Esophagus muscularis mucosa (tissue), 4 donors: ENCODE data around the gene PRUNE1. TPM values are rescaled to one million over a fixed set of nuclear protein-coding genes. Genes with fewer than 3 reads are reported as not detected.

Experiments
- DNase-seq: peaks from one replicate; pipeline ENCODE4 v3.0.0-alpha.2; 2017; ENCODE audit errors: extremely low spot score
- H3K27ac ChIP-seq, 4 donors: fragments of 200-600 bp; sonication (generic); replicated peaks in 1 of 4; 1 replicate in 3 of 4; 2 replicates in 1 of 4; pipeline ENCODE4 v1.5.1; 2016 to 2019; ENCODE audit warnings: mild to moderate bottlenecking in 1 of 4
- H3K27me3 ChIP-seq, 4 donors: fragments of 200-600 bp; sonication (generic); one replicate each; pipeline versions ENCODE4 v1.5.1 to v1.6.0; 2016 to 2019
- H3K36me3 ChIP-seq, 4 donors: fragments of 200-600 bp; sonication (generic); one replicate each; pipeline ENCODE4 v1.5.1; 2016 to 2019
- H3K4me1 ChIP-seq, 4 donors: fragments of 200-600 bp; sonication (generic); one replicate each; pipeline ENCODE4 v1.5.1; 2016 to 2019
- H3K4me3 ChIP-seq, 4 donors: fragments of 200-600 bp; sonication (generic); 1 replicate in 2 of 4; 2 replicates in 2 of 4; pipeline ENCODE4 v1.5.1; 2016 to 2019; ENCODE audit warnings: mild to moderate bottlenecking in 4 of 4, moderate library complexity in 1 of 4
- H3K9me3 ChIP-seq, 4 donors: fragments of 200-600 bp; sonication (generic); 1 replicate in 3 of 4; 2 replicates in 1 of 4; pipeline ENCODE4 v1.5.1; 2016 to 2019
- EP300 ChIP-seq: sonication (generic); formaldehyde crosslinking; IDR thresholded peaks from one replicate; pipeline ENCODE4 v1.6.1; 2017; ENCODE audit warnings: antibody characterized with exemption
- POLR2A ChIP-seq: fragments of 450-650 bp; IDR thresholded peaks from one replicate; pipeline ENCODE4 v1.6.1; 2017; ENCODE audit warnings: antibody characterized with exemption, moderate library complexity, mild to moderate bottlenecking, low read depth
- POLR2AphosphoS5 ChIP-seq, 2 donors: sonication (generic); formaldehyde crosslinking; IDR thresholded peaks; one replicate each; pipeline ENCODE4 v1.6.1; 2017; ENCODE audit warnings: antibody characterized with exemption in 2 of 2
- WGBS: methylation state at CpG from one replicate; pipeline ENCODE4 v1.1.5; 2018; 5-methylcytosine and 5-hydroxymethylcytosine counted together
- intact Hi-C: fragments of 100-400 bp; cut with DNase I; formaldehyde crosslinking; loops from one replicate; pipeline ENCODE4 v1.15.1; 2023
- total RNA-seq, 4 donors: library from RNA; depleted of rRNA; stranded (reverse); fragments of >200 nt; gene quantifications; one replicate each; pipeline versions ENCODE4 v1.1.0 to v1.2.1, GENCODE V29; 2016
- TF ChIP-seq, protein P1 (sequence below), 3 experiments: fragments of 200-600 bp in 2 of 3; fragments of 450-650 bp in 1 of 3; sonication (generic) in 2 of 3; IDR thresholded peaks; one replicate each; pipeline ENCODE4 v1.5.1; 2017 to 2019; ENCODE audit warnings: antibody characterized with exemption in 3 of 3, mild to moderate bottlenecking in 2 of 3, moderate library complexity in 1 of 3

Gene PRUNE1
- total RNA-seq, 4 donors from 2014 or later: 17.4 to 40.7 (median 23.1) TPM

DNA sequence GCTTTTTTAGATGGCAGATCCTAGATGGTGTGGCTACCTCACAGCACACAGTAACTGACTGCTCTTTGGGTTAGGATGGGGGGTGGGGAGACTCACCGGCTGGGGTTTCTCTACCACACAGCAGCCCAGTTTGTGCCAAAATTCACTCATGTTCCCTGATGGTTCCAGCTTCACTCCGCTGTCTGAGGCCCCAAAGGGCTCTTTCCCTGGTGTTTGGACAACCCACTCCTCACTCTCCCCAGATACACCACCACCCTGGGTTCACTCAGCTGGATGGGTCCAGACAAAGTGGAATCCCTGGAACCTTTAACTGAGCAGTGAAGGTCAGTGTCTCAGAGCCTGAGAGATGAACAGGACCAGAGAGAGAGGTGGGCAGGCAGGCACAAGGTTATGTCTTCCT is 47.3 kb downstream of the PRUNE1 start:
- WGBS: 100% methylated on average over 1 of the region's 2 CpGs

DNA sequence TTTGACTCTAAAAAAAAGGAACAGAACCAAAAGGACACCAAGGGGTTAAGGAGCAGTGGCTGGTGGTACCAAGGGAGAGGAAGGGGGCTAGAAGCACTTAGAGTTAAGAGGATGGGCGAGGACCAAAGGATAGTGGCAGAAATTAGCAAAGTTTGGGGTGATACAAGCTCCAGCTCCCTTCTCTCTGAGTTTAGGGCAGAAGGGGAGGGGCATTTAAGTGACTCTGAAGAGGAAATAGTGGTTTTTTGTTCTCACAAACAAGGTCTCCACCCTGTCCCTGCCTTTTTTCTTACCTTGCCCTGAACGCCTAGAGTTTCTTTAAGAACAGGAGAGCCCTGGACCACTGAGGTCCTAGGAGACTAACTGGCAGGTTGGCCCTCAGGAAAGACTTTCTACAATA is 47.9 kb downstream of the PRUNE1 start:
- WGBS: 44% methylated on average over 2 of the region's 2 CpGs
- intact Hi-C loops: loop anchor here (5.0 kb wide), 1 partner anchor 34 kb away; no protein-coding TSS in a partner anchor
- Histone ChIP-seq H3K27me3 (no peaks in the 10 kb centered on the region), H3K9me3 (no peaks in the 10 kb centered on the region), H3K4me1 (peaks cover 35 to 51% (median 47%) of the 10 kb centered on the region in 4 donors), H3K27ac (peak overlapping the region; percentile 50 to 95 (median 91)), H3K4me3 (peak overlapping the region in 2 of 4 donors; percentile 2 to 6), H3K36me3 (peaks cover 40 to 54% (median 52%) of the 10 kb centered on the region in 4 donors)
- no peak for DNase-seq
- no peak for TF ChIP-seq POLR2AphosphoS5 (IDR thresholded peaks at IDR 0.05)
- no peak for TF ChIP-seq EP300
- TF ChIP-seq, protein P1, sequence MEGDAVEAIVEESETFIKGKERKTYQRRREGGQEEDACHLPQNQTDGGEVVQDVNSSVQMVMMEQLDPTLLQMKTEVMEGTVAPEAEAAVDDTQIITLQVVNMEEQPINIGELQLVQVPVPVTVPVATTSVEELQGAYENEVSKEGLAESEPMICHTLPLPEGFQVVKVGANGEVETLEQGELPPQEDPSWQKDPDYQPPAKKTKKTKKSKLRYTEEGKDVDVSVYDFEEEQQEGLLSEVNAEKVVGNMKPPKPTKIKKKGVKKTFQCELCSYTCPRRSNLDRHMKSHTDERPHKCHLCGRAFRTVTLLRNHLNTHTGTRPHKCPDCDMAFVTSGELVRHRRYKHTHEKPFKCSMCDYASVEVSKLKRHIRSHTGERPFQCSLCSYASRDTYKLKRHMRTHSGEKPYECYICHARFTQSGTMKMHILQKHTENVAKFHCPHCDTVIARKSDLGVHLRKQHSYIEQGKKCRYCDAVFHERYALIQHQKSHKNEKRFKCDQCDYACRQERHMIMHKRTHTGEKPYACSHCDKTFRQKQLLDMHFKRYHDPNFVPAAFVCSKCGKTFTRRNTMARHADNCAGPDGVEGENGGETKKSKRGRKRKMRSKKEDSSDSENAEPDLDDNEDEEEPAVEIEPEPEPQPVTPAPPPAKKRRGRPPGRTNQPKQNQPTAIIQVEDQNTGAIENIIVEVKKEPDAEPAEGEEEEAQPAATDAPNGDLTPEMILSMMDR (IDR thresholded peaks at IDR 0.05): no peak
- TF ChIP-seq POLR2A: no peak

More for the DNA sequence above, 47.3 kb downstream of the PRUNE1 start:
- Histone ChIP-seq H3K36me3 (peaks cover 40 to 54% (median 52%) of the 10 kb centered on the region in 4 donors), H3K4me3 (no peak overlapping the region), H3K27me3 (no peaks in the 10 kb centered on the region), H3K27ac (peak overlapping the region; percentile 50 to 95 (median 91)), H3K4me1 (peaks cover 35 to 47% (median 44%) of the 10 kb centered on the region in 4 donors), H3K9me3 (no peaks in the 10 kb centered on the region)
- TF ChIP-seq POLR2A (no peak), POLR2AphosphoS5 (IDR thresholded peaks at IDR 0.05) (no peak), EP300 (no peak)
- TF ChIP-seq, protein P1 (IDR thresholded peaks at IDR 0.05): no peak
- no peak for DNase-seq
- intact Hi-C loops: loop anchor here (5.0 kb wide), 1 partner anchor 33 kb away; no protein-coding TSS in a partner anchor

DNA sequence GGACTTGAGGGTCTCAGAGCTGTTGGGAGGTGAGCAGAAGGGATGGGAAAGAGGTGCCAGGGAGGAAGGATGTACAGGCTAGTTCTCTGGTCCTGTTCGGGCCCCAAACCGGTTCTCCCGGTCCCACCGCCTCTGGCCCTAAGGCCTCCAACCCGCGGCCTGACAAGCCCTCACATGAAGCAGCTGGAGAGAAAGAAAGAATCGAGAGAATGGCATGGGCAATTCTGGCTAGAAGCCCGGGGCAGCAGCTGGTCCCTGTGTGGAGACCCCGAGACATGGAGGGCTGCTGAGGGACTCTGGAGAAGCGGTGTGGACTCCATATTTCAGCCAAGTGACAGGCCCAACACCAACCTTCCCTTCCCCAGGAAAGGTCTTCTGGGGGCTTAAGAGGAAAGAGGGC is 50.4 kb downstream of the PRUNE1 start:
- H3K9me3 ChIP-seq: no peaks in the 10 kb centered on the region
- peaks cover 35 to 53% (median 47%) of the 10 kb centered on the region in 4 donors for H3K4me1 ChIP-seq
- H3K27me3 ChIP-seq: no peaks in the 10 kb centered on the region
- peak overlapping the region; percentile 88 to 96 (median 94) for H3K27ac ChIP-seq
- peaks cover 23 to 30% (median 28%) of the 10 kb centered on the region in 4 donors for H3K36me3 ChIP-seq
- DNase-seq: no peak
- no peak for TF ChIP-seq POLR2A
- TF ChIP-seq, protein P1 (IDR thresholded peaks at IDR 0.05): no peak
- no peak for TF ChIP-seq POLR2AphosphoS5 (IDR thresholded peaks at IDR 0.05)
- TF ChIP-seq EP300: no peak
- intact Hi-C loops: loop anchor here (5.0 kb wide), 1 partner anchor 36 kb away; no protein-coding TSS in a partner anchor
- peak overlapping the region; percentile 77 to 97 (median 92) for H3K4me3 ChIP-seq
- WGBS: under 1% methylated on average over 10 of the region's 10 CpGs

DNA sequence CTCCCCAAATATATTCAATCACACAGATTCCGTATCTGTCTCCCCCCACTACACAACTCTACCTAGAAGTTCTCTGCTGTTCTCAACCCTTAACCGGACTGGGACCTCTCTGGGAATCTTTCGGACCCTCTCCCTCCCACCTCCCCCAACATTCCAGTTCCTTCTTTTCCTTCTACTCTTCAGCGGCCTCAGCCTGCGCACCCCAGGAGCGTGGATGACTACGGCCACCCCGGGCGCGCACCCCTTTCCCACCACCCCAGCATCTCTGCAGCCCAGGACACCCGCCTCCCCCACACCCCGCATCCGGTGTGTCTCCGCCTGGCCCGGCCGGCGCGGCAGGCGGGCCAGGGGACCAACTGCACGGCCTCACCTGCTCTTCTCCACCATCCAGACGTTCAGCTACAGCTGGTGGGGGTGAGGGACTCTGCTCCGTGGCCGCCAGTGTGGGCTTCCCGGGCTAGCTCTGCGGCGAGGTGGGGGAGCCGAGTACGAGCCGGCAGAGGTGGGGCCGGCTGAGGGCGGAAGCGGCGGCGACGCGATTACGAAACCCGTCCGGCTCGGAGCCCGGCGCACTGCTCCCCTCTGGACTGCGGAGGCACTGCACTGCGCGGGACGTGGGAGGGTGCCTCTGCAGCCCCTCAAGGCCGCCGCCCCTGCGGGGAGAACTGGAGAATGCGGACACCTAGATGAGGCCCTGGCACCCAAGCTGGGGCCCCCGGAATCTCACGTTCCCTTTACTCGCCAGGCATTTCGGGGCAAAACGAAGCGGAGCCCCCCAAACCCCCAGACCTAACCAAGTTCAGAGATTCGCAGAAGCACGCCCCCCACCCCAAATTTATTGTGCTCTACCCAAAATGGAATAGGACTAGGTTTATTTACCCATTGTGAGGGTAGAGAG is 51.1 kb downstream of the PRUNE1 start, which contains the start of gene CDC42SE1:
Gene CDC42SE1 (minus strand): TSS at position 514 of the 898 bp plus-strand sequence. CDS start 3,892 bp downstream, outside the sequence.
- intact Hi-C loops: loop anchor here (5.0 kb wide), 1 partner anchor 37 kb away; no protein-coding TSS in a partner anchor
- WGBS: 0% methylated on average over 13 of the region's 58 CpGs
- Histone ChIP-seq H3K36me3 (peaks cover 16 to 23% (median 21%) of the 10 kb centered on the region in 4 donors), H3K27me3 (no peaks in the 10 kb centered on the region), H3K4me3 (peak within 1 kb of the TSS; percentile 77 to 97 (median 92)), H3K4me1 (peaks cover 35 to 53% (median 47%) of the 10 kb centered on the region in 4 donors), H3K9me3 (no peaks in the 10 kb centered on the region), H3K27ac (peak within 1 kb of the TSS; percentile 88 to 96 (median 94))
- TF ChIP-seq POLR2AphosphoS5 (IDR thresholded peaks at IDR 0.05) (peak; percentile 95 to 98), POLR2A (peak; percentile 94), EP300 (no peak)
- TF ChIP-seq, protein P1 (IDR thresholded peaks at IDR 0.05): peak in 2 of 3 experiments; percentile 63 to 71
- DNase-seq: peak; percentile 95
